OCI-LY7 (cell line): ENCODE measurements around the gene KRTDAP. TPM values are rescaled to one million over a fixed set of nuclear protein-coding genes. Genes with fewer than 3 reads are reported as not detected.
A peak's percentile ranks its signal among the peaks of the same experiment; 100 is the strongest.

Experiments
- BruUV-seq: library from RNA; stranded (reverse); fragments of 400-500 nt; replicated peaks from 2 replicates; lab custom pipeline; 2021; lab: Mats Ljungman, UMichigan
- CTCF ChIA-PET: fragments of 300-600 bp; sonication (Branson Sonifier 250); formaldehyde crosslinking; loops from one replicate; lab custom pipeline; 2022; ENCODE audit warnings: antibody characterized with exemption; ENCODE audit not compliant: unreplicated experiment; lab: Charles Lee
- POLR2A ChIA-PET: fragments of 300-600 bp; sonication (Branson Sonifier 250); formaldehyde crosslinking; loops from one replicate; lab custom pipeline; 2022; ENCODE audit warnings: antibody characterized with exemption; lab: Charles Lee
- DNase-seq: peaks from one replicate; pipeline ENCODE4 v3.0.0-alpha.2; 2015; ENCODE audit warnings: low spot score
- H2AFZ ChIP-seq: fragments of 200-600 bp; sonication (generic), shearing (Covaris generic); 2 replicates; pipeline ENCODE4 v1.6.1; 2014; ENCODE audit warnings: mild to moderate bottlenecking, antibody characterized with exemption, low read length, moderate library complexity
- H3K27ac ChIP-seq: fragments of 200-600 bp; sonication (generic); 2 replicates; pipeline ENCODE4 v1.5.1; 2014; ENCODE audit warnings: mixed run types, low read depth, mild to moderate bottlenecking, moderate library complexity, low read length, inconsistent platforms; ENCODE audit not compliant: poor library complexity, severe bottlenecking
- H3K36me3 ChIP-seq: fragments of 200-600 bp; sonication (generic); 2 replicates; pipeline ENCODE4 v1.6.1; 2014; ENCODE audit warnings: mild to moderate bottlenecking, antibody characterized with exemption, low read length, moderate library complexity, mixed read lengths; ENCODE audit not compliant: insufficient read depth
- H3K4me1 ChIP-seq: fragments of 200-600 bp; sonication (generic); 2 replicates; pipeline ENCODE4 v1.5.1; 2014; ENCODE audit warnings: mild to moderate bottlenecking, low read length; ENCODE audit not compliant: insufficient read depth, poor library complexity, severe bottlenecking
- H3K4me2 ChIP-seq: fragments of 200-600 bp; sonication (generic); 2 replicates; pipeline ENCODE4 v1.6.1; 2014; ENCODE audit warnings: mild to moderate bottlenecking, low read length
- H3K4me3 ChIP-seq: fragments of 200-600 bp; sonication (generic); 2 replicates; pipeline ENCODE4 v1.5.1; 2014; ENCODE audit warnings: mild to moderate bottlenecking, low read depth, low read length; ENCODE audit not compliant: poor library complexity, severe bottlenecking
- H3K79me2 ChIP-seq: fragments of 200-600 bp; sonication (generic); 2 replicates; pipeline ENCODE4 v1.6.1; 2016; ENCODE audit warnings: low read depth, mild to moderate bottlenecking, low read length, moderate library complexity, mixed read lengths; ENCODE audit not compliant: insufficient read depth
- H3K9me2 ChIP-seq: fragments of 200-600 bp; sonication (generic); 2 replicates; pipeline ENCODE4 v1.6.1; 2016; ENCODE audit warnings: mild to moderate bottlenecking, low read length, mixed read lengths; ENCODE audit not compliant: insufficient read depth
- H3K9me3 ChIP-seq: fragments of 200-600 bp; sonication (generic); 2 replicates; pipeline ENCODE4 v1.6.1; 2014; ENCODE audit warnings: mild to moderate bottlenecking, mixed run types, low read length, mixed read lengths
- H4K20me1 ChIP-seq: fragments of 200-600 bp; sonication (generic); 2 replicates; pipeline ENCODE4 v1.6.1; 2014; ENCODE audit warnings: mild to moderate bottlenecking, antibody characterized with exemption, low read length, moderate library complexity, mixed read lengths; ENCODE audit not compliant: insufficient read depth
- CTCF ChIP-seq: fragments of 200-600 bp; sonication (generic); conservative IDR thresholded peaks from 2 replicates; pipeline ENCODE4 v1.5.1; 2014; ENCODE audit warnings: mild to moderate bottlenecking, antibody characterized with exemption, low read length, moderate library complexity, mixed read lengths
- EZH2phosphoT487 ChIP-seq: fragments of 200-600 bp; sonication (generic); IDR thresholded peaks from 2 replicates; pipeline ENCODE4 v1.6.1; 2018; ENCODE audit warnings: low read depth, borderline replicate concordance, mild to moderate bottlenecking, mixed run types, antibody characterized with exemption, low read length, moderate library complexity, mixed read lengths
- intact Hi-C: fragments of 100-400 bp; cut with micrococcal nuclease; formaldehyde crosslinking; loops from one replicate; pipeline ENCODE4 v1.10.0; 2022; ENCODE audit not compliant: unreplicated experiment
- total RNA-seq, 2 experiments: library from RNA; depleted of rRNA in 1 of 2; stranded (reverse); fragments of >200 nt in 1 of 2; shearing (Covaris generic) in 1 of 2; gene quantifications; 2 replicates each; pipeline ENCODE4 v1.2.3, GENCODE V29; 2014 to 2022

Gene KRTDAP
- total RNA-seq, 2 experiments from 2014 or later: not detected

GRCh38 chr19:35509861-35510625 is 19.8 kb upstream of the KRTDAP start:
- no peak overlapping the region for H3K4me3 ChIP-seq
- BruUV-seq: no TSS peak

GRCh38 chr19:35509018-35509652 is 18.9 kb upstream of the KRTDAP start:
- Histone ChIP-seq H3K4me2 (no peak overlapping the region), H2AFZ (no peak overlapping the region), H3K4me1 (no peaks in the 10 kb centered on the region), H3K4me3 (no peak overlapping the region), H3K79me2 (no peaks in the 10 kb centered on the region), H3K9me2 (no peaks in the 10 kb centered on the region), H3K9me3 (no peaks in the 10 kb centered on the region), H3K36me3 (no peaks in the 10 kb centered on the region), H3K27ac (no peak overlapping the region), H4K20me1 (no peaks in the 10 kb centered on the region)
- TF ChIP-seq CTCF (no peak), EZH2phosphoT487 (no peak)
- intact Hi-C loops: no loop called here
- ChIA-PET CTCF (no interaction called here), POLR2A (no interaction called here)
- DNase-seq: no peak
- no TSS peak for BruUV-seq

More at GRCh38 chr19:35509861-35510625, 19.8 kb upstream of the KRTDAP start:
- Histone ChIP-seq H2AFZ (no peak overlapping the region), H3K4me1 (no peaks in the 10 kb centered on the region), H3K9me2 (no peaks in the 10 kb centered on the region), H3K36me3 (no peaks in the 10 kb centered on the region), H3K79me2 (no peaks in the 10 kb centered on the region), H3K9me3 (no peaks in the 10 kb centered on the region), H3K27ac (no peak overlapping the region), H3K4me2 (no peak overlapping the region), H4K20me1 (no peaks in the 10 kb centered on the region)
- ChIA-PET CTCF (no interaction called here), POLR2A (no interaction called here)
- TF ChIP-seq EZH2phosphoT487 (no peak), CTCF (peak; percentile 92)
- intact Hi-C loops: loop anchor here (2.0 kb wide), 1 partner anchor 83 kb away; no protein-coding TSS in a partner anchor
- DNase-seq: peak; percentile 68

- no peaks in the 10 kb centered on the region for H3K9me2 ChIP-seq
- H3K36me3 ChIP-seq: no peaks in the 10 kb centered on the region
- H3K4me3 ChIP-seq: no peak overlapping the region
- ChIA-PET CTCF (no interaction called here), POLR2A (interaction anchor here (0.9 kb wide), 1 partner anchor 131 kb away, joined by 3 read pairs; no protein-coding TSS in a partner anchor)
- BruUV-seq: no TSS peak
- intact Hi-C loops: no loop called here
- no peaks in the 10 kb centered on the region for H3K9me3 ChIP-seq
- H4K20me1 ChIP-seq: no peaks in the 10 kb centered on the region
- no peak for TF ChIP-seq CTCF
- no peak for TF ChIP-seq EZH2phosphoT487
- no peak overlapping the region for H3K4me2 ChIP-seq
- H3K27ac ChIP-seq: no peak overlapping the region
- no peaks in the 10 kb centered on the region for H3K4me1 ChIP-seq
- no peaks in the 10 kb centered on the region for H3K79me2 ChIP-seq
- DNase-seq: no peak
- H2AFZ ChIP-seq: no peak overlapping the region
These were observed 17.9 kb upstream of the KRTDAP start for GRCh38 chr19:35508129-35508528.
